AG10803 (cell line): ENCODE measurements around the gene CRYBG3.
A peak's percentile ranks its signal among the peaks of the same experiment; 100 is the strongest.

Experiments
- DNase-seq: peaks from one replicate; pipeline ENCODE4 v3.0.0; 2010; ENCODE audit warnings: low read depth
- H3K4me3 ChIP-seq: 2 replicates; pipeline ENCODE4 v1.5.1; 2011; ENCODE audit warnings: mild to moderate bottlenecking, low read length, control low read depth
- TF ChIP-seq, protein P1 (sequence below): conservative IDR thresholded peaks from 2 replicates; pipeline ENCODE4 v1.5.1; 2011; ENCODE audit warnings: mild to moderate bottlenecking, low read length, control low read depth, inconsistent platforms

The CRYBG3 gene

DNA sequence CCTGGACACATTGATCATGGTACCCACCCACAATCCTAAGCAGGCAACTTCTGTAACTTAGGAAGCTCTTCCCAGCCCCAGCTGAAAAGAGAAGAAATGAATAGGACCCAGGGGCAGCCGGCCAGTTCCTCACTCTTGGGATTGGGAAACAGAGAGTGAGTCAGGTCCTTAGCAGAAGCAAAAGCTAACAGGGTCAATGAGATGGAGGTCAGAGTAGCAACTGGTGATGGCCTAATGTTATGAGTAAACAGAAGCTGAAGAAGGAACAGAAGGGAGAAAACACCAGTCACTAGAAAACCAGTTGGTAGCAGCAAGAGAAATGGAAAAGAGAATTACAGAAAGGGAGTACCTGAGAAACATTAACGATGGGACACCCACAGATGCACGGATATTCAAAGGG is 130.5 kb downstream of the CRYBG3 start:
- TF ChIP-seq, protein P1, sequence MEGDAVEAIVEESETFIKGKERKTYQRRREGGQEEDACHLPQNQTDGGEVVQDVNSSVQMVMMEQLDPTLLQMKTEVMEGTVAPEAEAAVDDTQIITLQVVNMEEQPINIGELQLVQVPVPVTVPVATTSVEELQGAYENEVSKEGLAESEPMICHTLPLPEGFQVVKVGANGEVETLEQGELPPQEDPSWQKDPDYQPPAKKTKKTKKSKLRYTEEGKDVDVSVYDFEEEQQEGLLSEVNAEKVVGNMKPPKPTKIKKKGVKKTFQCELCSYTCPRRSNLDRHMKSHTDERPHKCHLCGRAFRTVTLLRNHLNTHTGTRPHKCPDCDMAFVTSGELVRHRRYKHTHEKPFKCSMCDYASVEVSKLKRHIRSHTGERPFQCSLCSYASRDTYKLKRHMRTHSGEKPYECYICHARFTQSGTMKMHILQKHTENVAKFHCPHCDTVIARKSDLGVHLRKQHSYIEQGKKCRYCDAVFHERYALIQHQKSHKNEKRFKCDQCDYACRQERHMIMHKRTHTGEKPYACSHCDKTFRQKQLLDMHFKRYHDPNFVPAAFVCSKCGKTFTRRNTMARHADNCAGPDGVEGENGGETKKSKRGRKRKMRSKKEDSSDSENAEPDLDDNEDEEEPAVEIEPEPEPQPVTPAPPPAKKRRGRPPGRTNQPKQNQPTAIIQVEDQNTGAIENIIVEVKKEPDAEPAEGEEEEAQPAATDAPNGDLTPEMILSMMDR = no peak
- H3K4me3 ChIP-seq = no peak overlapping the region
- peak; percentile 74 for DNase-seq

DNA sequence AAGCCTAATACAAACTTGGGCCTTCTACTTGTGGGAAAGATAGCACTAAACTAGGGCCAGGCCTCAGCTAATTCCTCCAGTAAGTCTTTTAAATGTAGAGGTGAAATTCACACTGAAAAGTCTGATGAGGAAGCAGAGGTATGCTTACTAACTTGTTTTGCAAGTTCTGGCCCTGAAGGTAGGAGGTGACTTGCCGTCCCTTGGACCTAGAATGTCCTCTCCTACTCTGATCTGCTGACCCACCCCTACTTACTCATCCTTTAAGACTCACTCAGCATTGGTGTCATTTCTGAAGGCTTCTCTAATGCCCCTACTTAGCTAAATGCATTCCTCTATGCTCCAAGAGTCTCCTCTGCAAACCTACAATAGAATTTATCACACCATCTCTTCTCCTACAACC is 131.1 kb downstream of the CRYBG3 start:
- no peak for DNase-seq
- H3K4me3 ChIP-seq = no peak overlapping the region
- TF ChIP-seq, protein P1 = no peak

DNA sequence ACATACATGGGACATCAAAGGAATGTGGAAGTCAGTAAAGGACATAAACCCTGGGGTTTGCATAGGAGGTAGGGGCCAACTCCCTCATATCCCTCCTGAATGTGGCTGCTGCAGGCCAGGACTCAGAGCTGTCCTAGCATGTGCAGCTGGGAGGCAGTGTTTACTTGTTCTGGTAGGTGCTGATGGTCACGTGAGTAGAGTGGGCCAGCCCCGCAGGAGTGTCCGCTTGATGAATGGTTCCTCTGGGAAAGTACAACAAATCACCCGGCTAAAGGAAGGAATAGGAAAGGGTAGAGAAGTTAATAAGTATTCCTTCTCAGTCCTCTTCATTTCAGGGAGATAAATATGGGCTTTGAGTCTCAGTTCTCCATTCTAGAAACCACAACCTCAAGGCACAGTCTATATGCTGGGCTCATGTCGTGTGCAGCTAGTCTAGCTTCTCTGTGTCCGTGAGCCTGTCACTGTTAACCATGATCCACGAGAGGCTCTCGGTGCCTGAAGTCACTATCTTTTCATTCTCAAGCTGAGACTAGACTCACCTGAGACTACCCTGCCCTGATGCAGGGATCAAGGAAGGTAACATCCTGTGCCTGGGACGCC is 132.5 kb downstream of the CRYBG3 start:
- DNase-seq = no peak
- TF ChIP-seq, protein P1 = no peak
- H3K4me3 ChIP-seq = no peak overlapping the region

DNA sequence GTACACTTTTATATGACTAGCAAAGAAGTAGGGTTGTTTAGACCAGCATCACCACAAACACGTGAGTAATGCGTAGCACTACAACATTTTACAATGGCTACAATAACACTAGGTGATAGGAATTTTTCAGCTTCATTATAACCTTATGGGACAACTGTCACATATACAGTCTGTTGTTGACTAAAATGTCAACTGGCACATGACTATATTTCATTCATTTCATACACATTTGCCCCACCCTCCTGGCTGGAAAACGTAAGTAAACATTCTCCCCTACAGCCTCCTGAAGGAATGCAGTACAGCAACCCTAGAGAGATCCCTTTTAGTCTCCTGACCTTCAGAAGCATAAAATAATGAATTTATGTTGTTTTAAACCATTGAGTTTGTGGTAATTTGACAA is 134.2 kb downstream of the CRYBG3 start:
- H3K4me3 ChIP-seq = no peak overlapping the region
- TF ChIP-seq, protein P1 = no peak
- DNase-seq = no peak

DNA sequence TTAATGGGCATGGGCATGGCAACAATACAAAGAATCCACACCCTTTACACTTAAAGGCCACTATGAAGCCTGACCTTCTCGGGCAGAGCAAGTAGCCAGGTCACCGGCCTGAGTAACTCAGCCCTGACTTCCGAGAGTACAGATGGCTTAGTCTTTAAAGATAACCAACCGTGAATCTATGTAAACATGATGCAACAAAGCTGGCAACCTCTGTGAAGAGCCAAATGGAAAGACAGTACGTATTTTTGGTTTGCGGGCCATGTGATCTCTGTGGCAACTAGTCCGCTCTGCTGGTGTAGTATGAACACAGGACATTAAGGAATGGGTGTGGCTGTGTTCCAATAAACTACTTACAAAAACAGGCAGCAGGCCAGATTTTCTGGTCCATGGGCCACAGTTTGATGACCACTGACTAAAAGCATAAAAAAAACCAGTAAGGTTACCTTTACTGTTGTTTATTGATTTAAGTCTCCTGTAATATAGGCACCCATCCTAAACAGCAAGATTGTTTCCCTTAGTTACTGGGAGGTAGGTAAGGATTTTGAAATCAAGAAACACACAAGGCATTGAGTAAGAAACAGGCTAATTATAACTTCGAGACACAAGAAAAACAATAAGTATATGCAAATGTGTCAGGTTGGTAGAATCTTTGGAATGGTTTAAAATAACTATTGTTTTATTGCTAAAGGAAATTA is 136.0 kb downstream of the CRYBG3 start:
- DNase-seq = no peak
- TF ChIP-seq, protein P1 = no peak
- no peak overlapping the region for H3K4me3 ChIP-seq

DNA sequence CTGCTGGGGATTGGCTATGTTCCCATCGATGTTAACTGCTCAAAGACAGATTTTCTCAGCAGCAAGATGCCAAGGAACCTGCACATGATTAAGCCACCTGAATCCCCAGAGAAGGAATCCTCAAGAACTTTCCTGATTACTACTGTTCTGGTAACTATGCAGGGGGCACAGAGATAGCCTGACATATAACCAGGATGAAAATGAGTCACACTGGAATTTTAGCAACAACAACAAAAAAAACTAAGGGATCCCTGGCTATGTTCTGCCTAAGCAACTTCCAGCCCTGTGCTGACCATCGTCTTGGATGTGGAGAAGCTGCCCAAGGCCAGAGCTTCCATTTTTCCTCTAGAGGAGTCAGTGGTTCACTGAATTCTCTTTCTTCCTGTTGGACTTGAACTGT is 136.6 kb downstream of the CRYBG3 start:
- no peak overlapping the region for H3K4me3 ChIP-seq
- DNase-seq = peak; percentile 25
- TF ChIP-seq, protein P1 = no peak

DNA sequence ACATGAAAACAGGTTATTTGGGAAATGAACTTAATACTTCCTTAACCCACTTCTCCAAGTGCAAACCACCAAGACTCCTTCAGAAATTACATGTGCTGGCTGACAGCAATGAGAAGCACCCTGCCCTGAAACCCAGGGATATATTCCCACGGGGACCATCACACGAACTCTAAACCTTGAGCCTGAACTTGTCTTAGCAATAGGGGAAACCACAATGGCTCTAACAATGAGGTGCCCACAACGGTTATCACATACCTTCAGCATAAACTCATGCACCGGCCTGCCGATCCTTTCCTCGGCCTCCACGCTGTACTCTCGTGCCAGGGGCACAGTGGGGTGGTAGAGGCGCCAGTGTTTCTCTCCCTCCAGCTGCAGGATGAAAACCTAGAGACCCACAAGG is 137.0 kb downstream of the CRYBG3 start:
- no peak for DNase-seq
- TF ChIP-seq, protein P1 = no peak
- no peak overlapping the region for H3K4me3 ChIP-seq
